Gastroesophageal sphincter (tissue), 4 donors: ENCODE measurements around the gene EXOSC7. TPM values are rescaled to one million over a fixed set of nuclear protein-coding genes. Genes with fewer than 3 reads are reported as not detected.
"Not testable (repeated sequence)": the region's sequence is repeated elsewhere in the genome, so short reads cannot be mapped to it uniquely, and the experiment has no call there.

Source experiments
- ATAC-seq: fragments of 150-250 bp; one replicate; pipeline ENCODE4 v1.9.1; 2016; ENCODE audit warnings: mild to moderate bottlenecking, moderate library complexity
- H3K27ac ChIP-seq, 4 donors: fragments of 200-600 bp; sonication (generic) in 3 of 4; 1 replicate in 3 of 4; 2 replicates in 1 of 4; pipeline ENCODE4 v1.5.1; 2016 to 2019
- H3K27me3 ChIP-seq: fragments of 200-600 bp; sonication (generic); one replicate; pipeline ENCODE4 v1.5.1; 2019
- H3K36me3 ChIP-seq, 2 donors: fragments of 200-600 bp; sonication (generic); one replicate each; pipeline ENCODE4 v1.5.1; 2019; ENCODE audit warnings: control low read depth in 1 of 2
- H3K4me1 ChIP-seq, 3 donors: fragments of 200-600 bp; sonication (generic); 1 replicate in 2 of 3; 2 replicates in 1 of 3; pipeline ENCODE4 v1.5.1; 2016 to 2019; ENCODE audit warnings: control low read depth in 2 of 3
- H3K4me3 ChIP-seq, 2 donors: fragments of 200-600 bp; sonication (generic); one replicate each; pipeline ENCODE4 v1.5.1; 2019; ENCODE audit warnings: mild to moderate bottlenecking in 1 of 2, moderate library complexity in 1 of 2
- H3K9me3 ChIP-seq, 3 donors: fragments of 200-600 bp; sonication (generic); one replicate each; pipeline ENCODE4 v1.5.1; 2017 to 2019; ENCODE audit warnings: control low read depth in 2 of 3
- CTCF ChIP-seq, 4 experiments: fragments of 200-600 bp in 2 of 4; fragments of 450-650 bp in 2 of 4; sonication (generic) in 1 of 4; IDR thresholded peaks; one replicate each; pipeline ENCODE4 v1.5.1; 2017 to 2019; ENCODE audit warnings: antibody characterized with exemption in 4 of 4, mild to moderate bottlenecking in 2 of 4, moderate library complexity in 2 of 4
- EP300 ChIP-seq: sonication (generic); formaldehyde crosslinking; IDR thresholded peaks from one replicate; pipeline ENCODE4 v1.6.1; 2017; ENCODE audit warnings: antibody characterized with exemption, mild to moderate bottlenecking
- POLR2A ChIP-seq, 2 donors: fragments of 450-650 bp; IDR thresholded peaks; one replicate each; pipeline ENCODE4 v1.6.1; 2017; ENCODE audit warnings: antibody characterized with exemption in 2 of 2, mild to moderate bottlenecking in 2 of 2, moderate library complexity in 1 of 2
- POLR2AphosphoS5 ChIP-seq: sonication (generic); formaldehyde crosslinking; IDR thresholded peaks from one replicate; pipeline ENCODE4 v1.6.1; 2017; ENCODE audit warnings: antibody characterized with exemption
- WGBS, 2 donors: methylation state at CpG; one replicate each; pipeline ENCODE4 v1.1.5; 2018; ENCODE audit warnings: low coverage in 1 of 2; 5-methylcytosine and 5-hydroxymethylcytosine counted together
- total RNA-seq, 4 donors: library from RNA; depleted of rRNA; stranded (reverse); fragments of >200 nt; gene quantifications; one replicate each; pipeline ENCODE4 v1.1.0, GENCODE V29; 2016

The EXOSC7 gene
- total RNA-seq, 4 donors from 2014 or later: 40.6 to 52.8 (median 46.0) TPM

- TF ChIP-seq POLR2A (IDR thresholded peaks at IDR 0.05) (no peak), CTCF (IDR thresholded peaks at IDR 0.05) (no peak), POLR2AphosphoS5 (no peak), EP300 (no peak)
- 80 to 91% methylated on average over 5 to 6 of the region's 9 CpGs for WGBS, 2 donors
- Histone ChIP-seq H3K4me3 (no peak overlapping the region), H3K36me3 (peaks cover 0 to 91% of the 10 kb centered on the region in 2 donors), H3K27me3 (no peaks in the 10 kb centered on the region), H3K4me1 (no peaks in the 10 kb centered on the region), H3K27ac (no peak overlapping the region), H3K9me3 (no peaks in the 10 kb centered on the region)
- ATAC-seq: no peak
Observed at GRCh38 chr3:44942202-44942921, 33.7 kb upstream of the EXOSC7 start.

DNA sequence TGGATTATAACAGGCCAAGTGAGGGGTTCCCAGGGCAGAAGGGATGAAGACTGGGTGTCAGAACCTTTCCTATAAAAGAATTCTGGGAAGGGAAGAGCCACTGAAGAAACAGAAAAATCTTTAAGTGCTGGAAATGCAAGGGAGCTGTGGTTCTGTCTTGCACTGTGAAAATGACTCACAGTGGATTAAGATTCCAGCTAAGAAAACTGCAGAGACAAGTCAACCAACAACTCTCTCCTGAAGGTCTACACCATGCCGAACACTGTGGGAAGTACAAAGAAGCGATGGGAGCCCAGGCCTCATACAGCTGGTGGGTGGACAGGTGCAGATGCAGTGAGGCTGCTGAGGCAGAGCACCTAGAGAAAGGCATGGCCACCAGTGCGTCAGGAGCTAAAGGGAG, 27.8 kb upstream of the EXOSC7 start:
- TF ChIP-seq EP300 (no peak), CTCF (IDR thresholded peaks at IDR 0.05) (no peak), POLR2AphosphoS5 (no peak), POLR2A (IDR thresholded peaks at IDR 0.05) (no peak)
- no peak overlapping the region for H3K4me3 ChIP-seq
- 97 to 100% methylated on average over 3 of the region's 3 CpGs for WGBS, 2 donors
- no peaks in the 10 kb centered on the region for H3K27me3 ChIP-seq
- no peaks in the 10 kb centered on the region for H3K4me1 ChIP-seq
- peaks cover 0 to 46% of the 10 kb centered on the region in 2 donors for H3K36me3 ChIP-seq
- no peak for ATAC-seq
- no peak overlapping the region for H3K27ac ChIP-seq
- H3K9me3 ChIP-seq: no peaks in the 10 kb centered on the region

- H3K27me3 ChIP-seq, H3K4me1 ChIP-seq, H3K9me3 ChIP-seq, ATAC-seq, H3K27ac ChIP-seq, H3K4me3 ChIP-seq: not testable (repeated sequence)
- WGBS, 2 donors: 93 to 100% methylated on average over 1 to 3 of the region's 4 CpGs
- H3K36me3 ChIP-seq: peaks cover 0 to 44% of the 10 kb centered on the region in 2 donors
Observed at GRCh38 chr3:44949770-44950169, 26.3 kb upstream of the EXOSC7 start.

- whole genome bisulfite sequencing, 2 donors: 86 to 94% methylated on average over 2 of the region's 2 CpGs
- ATAC-seq: no peak
- H3K36me3 ChIP-seq: peaks cover 0 to 39% of the 10 kb centered on the region in 2 donors
- H3K4me3 ChIP-seq: no peak overlapping the region
- H3K27ac ChIP-seq: no peak overlapping the region
- H3K9me3 ChIP-seq: no peaks in the 10 kb centered on the region
- peaks cover 0 to 6% (median 0%) of the 10 kb centered on the region in 3 donors for H3K4me1 ChIP-seq
- TF ChIP-seq POLR2AphosphoS5 (no peak), EP300 (no peak), CTCF (IDR thresholded peaks at IDR 0.05) (no peak), POLR2A (IDR thresholded peaks at IDR 0.05) (no peak)
- H3K27me3 ChIP-seq: no peaks in the 10 kb centered on the region
Observed at GRCh38 chr3:44950275-44950734, 25.7 kb upstream of the EXOSC7 start.

- 79 to 90% methylated on average over 3 of the region's 3 CpGs for whole genome bisulfite sequencing, 2 donors
- peaks cover 0 to 28% of the 10 kb centered on the region in 2 donors for H3K36me3 ChIP-seq
- no peaks in the 10 kb centered on the region for H3K9me3 ChIP-seq
- no peaks in the 10 kb centered on the region for H3K27me3 ChIP-seq
- no peak for ATAC-seq
- H3K4me3 ChIP-seq: no peak overlapping the region
- no peak overlapping the region for H3K27ac ChIP-seq
- peaks cover 0 to 14% (median 0%) of the 10 kb centered on the region in 3 donors for H3K4me1 ChIP-seq
- no peak for TF ChIP-seq POLR2A (IDR thresholded peaks at IDR 0.05)
- TF ChIP-seq CTCF (IDR thresholded peaks at IDR 0.05): no peak
- TF ChIP-seq POLR2AphosphoS5: no peak
- no peak for TF ChIP-seq EP300
Observed at GRCh38 chr3:44952689-44953088, 23.4 kb upstream of the EXOSC7 start.
